Measurements from ENCODE around the gene ZNF91.
"Not testable (repeated sequence)": the region's sequence is repeated elsewhere in the genome, so short reads cannot be mapped to it uniquely, and the experiment has no call there.

Gene ZNF91

GRCh38 chr19:23403581-23404324 lies 8.5 kb upstream of the ZNF91 start:
- H3K27ac ChIP-seq: no peak overlapping the region
- no peak overlapping the region for H3K4me3 ChIP-seq

GRCh38 chr19:23403052-23403451 lies 7.8 kb upstream of the ZNF91 start:
- H3K4me2 ChIP-seq: no peak overlapping the region
- H3K4me1 ChIP-seq: no peaks in the 10 kb centered on the region
- peaks cover 0 to 46% (median 12%) of the 10 kb centered on the region in 11 experiments; a peak in 12 of 22 replicates for H3K36me3 ChIP-seq
- peaks cover 9 to 23% (median 16%) of the 10 kb centered on the region in 11 experiments; a peak in 19 of 22 replicates for H3K9me3 ChIP-seq (replicated peaks in 1 of 11)
- H3K9ac ChIP-seq: no peak overlapping the region
- H4K20me1 ChIP-seq: no peaks in the 10 kb centered on the region
- no peaks in the 10 kb centered on the region for H3K27me3 ChIP-seq
- TF ChIP-seq Cebpa-rat (IDR thresholded peaks at IDR 0.05): no peak
- H3K4me3 ChIP-seq: no peak overlapping the region
- no peak overlapping the region for H3K27ac ChIP-seq

More at GRCh38 chr19:23403581-23404324, 8.5 kb upstream of the ZNF91 start:
- H3K27me3 ChIP-seq: no peaks in the 10 kb centered on the region
- no peaks in the 10 kb centered on the region for H4K20me1 ChIP-seq
- no peak overlapping the region for H3K9ac ChIP-seq
- no peaks in the 10 kb centered on the region; a peak in 2 of 20 replicates for H3K4me1 ChIP-seq
- H3K9me3 ChIP-seq (replicated peaks in 1 of 11): peaks cover 13 to 30% (median 22%) of the 10 kb centered on the region in 11 experiments; a peak in 19 of 22 replicates
- no peak for TF ChIP-seq Cebpa-rat (IDR thresholded peaks at IDR 0.05)
- no peak overlapping the region for H3K4me2 ChIP-seq
- H3K36me3 ChIP-seq: peaks cover 0 to 46% (median 12%) of the 10 kb centered on the region in 11 experiments; a peak in 12 of 22 replicates

DNA sequence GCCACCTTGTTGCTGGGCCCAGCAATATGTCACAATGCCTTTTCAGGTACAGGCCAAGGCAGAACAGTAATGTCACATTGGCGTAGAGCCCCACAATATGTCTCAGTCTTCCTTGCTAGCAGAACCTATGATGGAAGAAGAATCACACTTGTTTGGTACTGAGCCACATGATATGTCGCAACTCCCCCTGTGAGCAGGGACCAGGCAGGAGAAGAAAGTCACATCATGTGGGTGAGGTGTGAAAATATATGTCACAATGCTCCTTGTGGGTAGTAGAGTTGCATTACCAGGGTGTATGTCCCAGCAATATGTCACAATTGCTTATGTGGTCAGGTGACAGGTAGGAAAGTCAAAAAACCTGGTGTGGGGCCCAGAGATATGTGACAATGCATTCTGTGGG lies 7.1 kb upstream of the ZNF91 start:
- Histone ChIP-seq H3K27me3 (no peaks in the 10 kb centered on the region), H3K9ac (no peak overlapping the region), H3K4me2 (no peak overlapping the region), H3K4me1 (no peaks in the 10 kb centered on the region), H4K20me1 (no peaks in the 10 kb centered on the region), H3K9me3 (replicated peaks in 1 of 11) (peaks cover 3 to 17% (median 9%) of the 10 kb centered on the region in 11 experiments; a peak in 13 of 22 replicates), H3K27ac (no peak overlapping the region), H3K36me3 (peaks cover 0 to 41% (median 12%) of the 10 kb centered on the region in 11 experiments; a peak in 9 of 22 replicates), H3K4me3 (no peak overlapping the region)
- peak in 4 of 11 experiments; percentile 36 to 70 (median 48); a peak in 5 of 22 replicates for TF ChIP-seq Cebpa-rat (IDR thresholded peaks at IDR 0.05)

DNA sequence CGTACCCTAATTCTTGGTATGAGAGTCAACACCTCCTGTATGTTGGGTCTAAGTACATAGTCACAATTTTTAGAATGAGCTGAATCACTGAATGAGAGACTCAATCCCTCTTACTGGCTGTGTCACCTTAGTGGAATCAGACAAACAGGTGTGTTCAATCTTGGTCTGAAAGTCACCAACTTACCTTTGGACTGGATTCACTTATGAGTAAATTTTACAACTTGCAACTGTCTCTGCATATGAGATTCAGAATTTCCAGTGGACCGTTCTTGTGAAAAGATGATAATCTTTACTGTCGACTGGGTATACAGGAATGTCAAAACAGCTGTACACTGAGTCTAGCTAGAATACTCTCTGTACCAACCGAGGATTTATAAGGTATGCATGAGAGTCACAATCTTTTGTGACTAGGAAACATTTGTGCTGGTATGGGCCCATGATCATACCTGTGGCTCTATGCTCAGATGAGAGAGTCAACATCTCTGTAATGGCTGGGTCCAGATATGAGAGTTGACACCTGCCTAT lies 5.9 kb upstream of the ZNF91 start:
- Histone ChIP-seq H4K20me1 (no peaks in the 10 kb centered on the region), H3K9ac (no peak overlapping the region), H3K27ac (no peak overlapping the region), H3K9me3 (replicated peaks in 1 of 11) (peaks cover 0 to 7% (median 0%) of the 10 kb centered on the region in 11 experiments; a peak in 2 of 22 replicates), H3K4me3 (no peak overlapping the region), H3K27me3 (no peaks in the 10 kb centered on the region), H3K4me1 (no peaks in the 10 kb centered on the region), H3K4me2 (no peak overlapping the region), H3K36me3 (peaks cover 0 to 40% (median 5%) of the 10 kb centered on the region in 11 experiments; a peak in 9 of 22 replicates)
- TF ChIP-seq Cebpa-rat (IDR thresholded peaks at IDR 0.05): no peak

DNA sequence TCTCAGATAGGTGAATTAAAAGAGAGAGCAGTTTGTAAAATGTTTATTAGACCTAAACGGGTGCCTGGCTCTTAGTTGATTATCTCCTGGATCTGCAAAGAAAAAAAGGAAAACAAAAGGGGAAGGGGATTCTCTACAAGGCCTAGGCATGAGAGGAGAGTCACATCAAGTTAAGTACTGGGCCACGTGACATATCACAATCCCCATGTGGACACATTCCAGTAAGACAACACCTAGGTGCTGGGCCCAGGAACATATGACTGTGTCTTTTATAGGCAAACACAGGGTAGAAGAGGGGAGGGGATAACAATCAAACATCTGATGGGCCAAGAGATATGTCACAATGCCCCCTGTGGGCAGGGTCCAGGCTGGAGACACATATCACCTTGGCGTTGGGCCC lies 4.2 kb upstream of the ZNF91 start:
- peaks cover 0 to 5% (median 4%) of the 10 kb centered on the region in 10 experiments; a peak in 9 of 20 replicates for H3K4me1 ChIP-seq
- H3K27ac ChIP-seq: no peak overlapping the region
- no peak overlapping the region for H3K4me2 ChIP-seq
- peaks cover 0 to 35% (median 5%) of the 10 kb centered on the region in 11 experiments; a peak in 9 of 22 replicates for H3K36me3 ChIP-seq
- H3K9me3 ChIP-seq (replicated peaks in 1 of 11): peaks cover 0 to 6% (median 0%) of the 10 kb centered on the region in 11 experiments; a peak in 3 of 22 replicates
- H3K4me3 ChIP-seq: no peak overlapping the region
- no peak overlapping the region for H3K9ac ChIP-seq
- no peak for TF ChIP-seq Cebpa-rat (IDR thresholded peaks at IDR 0.05)
- no peaks in the 10 kb centered on the region for H3K27me3 ChIP-seq
- no peaks in the 10 kb centered on the region for H4K20me1 ChIP-seq

DNA sequence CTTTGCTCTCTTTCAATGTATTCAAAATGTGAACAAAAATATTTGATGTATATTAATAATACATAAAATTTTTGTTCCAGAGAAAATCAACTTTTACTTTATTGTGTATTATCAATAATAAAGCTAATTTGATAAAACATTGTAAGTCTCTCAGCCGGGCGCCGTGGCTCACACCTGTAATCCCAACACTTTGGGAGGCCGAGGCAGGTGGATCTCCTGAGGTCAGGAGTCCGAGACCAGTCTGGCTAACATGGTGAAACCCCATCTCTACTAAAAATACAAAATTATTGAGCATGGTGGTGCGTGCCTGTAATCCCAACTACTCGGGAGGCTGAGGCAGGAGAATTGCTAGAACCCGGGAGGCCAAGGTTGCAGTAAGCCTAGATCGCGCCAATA lies 449 bp upstream of the ZNF91 start:
- H3K4me2 ChIP-seq: peak overlapping the region in 10 of 11 experiments; percentile 16 to 79 (median 40); a peak in 12 of 22 replicates
- not testable (repeated sequence) for H3K27me3 ChIP-seq, H4K20me1 ChIP-seq
- H3K36me3 ChIP-seq: peaks cover 30 to 53% (median 38%) of the 10 kb centered on the region in 11 experiments
- peak overlapping the region in 2 of 10 experiments; percentile 75 to 84; a peak in 2 of 20 replicates for H3K4me3 ChIP-seq
- H3K27ac ChIP-seq: peak overlapping the region in 8 of 11 experiments; percentile 38 to 100 (median 98); a peak in 11 of 22 replicates
- H3K9me3 ChIP-seq (replicated peaks in 1 of 11): peaks cover 31 to 42% (median 36%) of the 10 kb centered on the region in 11 experiments
- peaks cover 7 to 26% (median 14%) of the 10 kb centered on the region in 10 experiments; a peak in 15 of 20 replicates for H3K4me1 ChIP-seq
- peak overlapping the region in 10 of 11 experiments; percentile 97 to 100 (median 98); a peak in 16 of 22 replicates for H3K9ac ChIP-seq

- H3K9ac ChIP-seq: peak overlapping the region; percentile 97 to 100 (median 98)
- TF ChIP-seq Cebpa-rat (IDR thresholded peaks at IDR 0.05): no peak
- H3K36me3 ChIP-seq: peaks cover 42 to 54% (median 48%) of the 10 kb centered on the region in 11 experiments
- H3K4me1 ChIP-seq: peaks cover 7 to 26% (median 14%) of the 10 kb centered on the region in 10 experiments; a peak in 15 of 20 replicates
- H3K27me3 ChIP-seq: no peaks in the 10 kb centered on the region
- peak overlapping the region; percentile 75 to 96 (median 82) for H3K4me2 ChIP-seq
- H3K4me3 ChIP-seq: peak overlapping the region; percentile 70 to 96 (median 88)
- no peaks in the 10 kb centered on the region; a peak in 2 of 22 replicates for H4K20me1 ChIP-seq
- H3K9me3 ChIP-seq (replicated peaks in 1 of 11): peaks cover 43 to 51% (median 48%) of the 10 kb centered on the region in 11 experiments
- H3K27ac ChIP-seq: peak overlapping the region; percentile 96 to 100 (median 98)
Observed at GRCh38 chr19:23394511-23394910, 760 bp downstream of the ZNF91 start.

DNA sequence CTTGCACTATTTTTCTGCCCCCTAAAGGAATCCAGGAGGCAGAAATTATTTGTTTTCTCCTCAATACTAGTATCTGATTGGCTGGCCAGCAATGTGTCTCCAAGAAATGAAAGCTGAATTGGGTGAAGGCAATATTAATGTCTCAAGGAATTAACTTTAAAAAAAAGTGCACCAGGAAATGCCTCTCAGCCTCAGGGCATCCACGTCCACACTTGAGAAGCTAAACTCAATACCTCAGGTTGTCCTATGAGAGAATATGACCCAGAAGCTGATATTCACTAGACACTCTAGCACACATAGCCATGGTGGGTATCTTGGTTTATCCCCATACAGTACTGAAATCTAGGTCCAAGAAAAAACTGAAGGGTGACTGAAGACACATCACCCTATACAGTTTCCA lies 2.1 kb downstream of the ZNF91 start:
- H3K27me3 ChIP-seq: no peaks in the 10 kb centered on the region

DNA sequence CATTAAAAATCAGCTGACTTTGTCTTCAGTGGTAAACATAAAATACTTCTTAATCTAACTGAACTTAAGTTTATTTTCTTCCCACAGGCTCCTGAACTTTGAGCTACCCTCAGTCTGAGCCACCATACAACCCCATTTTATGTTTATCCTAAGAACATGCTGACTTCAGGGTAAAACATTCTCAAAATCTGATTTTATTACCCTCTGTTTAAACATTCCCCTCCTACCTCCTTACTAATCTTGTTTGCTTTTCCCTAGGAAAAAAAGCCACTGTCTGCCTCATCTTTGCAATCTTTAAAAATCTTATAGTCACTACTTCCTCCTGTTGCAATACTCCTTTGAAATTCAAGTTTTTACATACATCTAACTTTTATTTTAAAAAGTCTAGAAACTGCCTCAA lies 4.0 kb downstream of the ZNF91 start:
- Histone ChIP-seq H3K9ac (no peak overlapping the region), H3K4me3 (peak overlapping the region in 6 of 10 experiments; percentile 10 to 84 (median 39); a peak in 5 of 20 replicates), H3K9me3 (replicated peaks in 1 of 11) (peaks cover 76 to 82% (median 81%) of the 10 kb centered on the region in 11 experiments), H3K27me3 (no peaks in the 10 kb centered on the region), H3K4me1 (peaks cover 7 to 26% (median 14%) of the 10 kb centered on the region in 10 experiments; a peak in 15 of 20 replicates), H3K27ac (no peak overlapping the region), H4K20me1 (no peaks in the 10 kb centered on the region; a peak in 5 of 22 replicates), H3K4me2 (no peak overlapping the region), H3K36me3 (peaks cover 75 to 81% (median 79%) of the 10 kb centered on the region in 11 experiments)
- TF ChIP-seq Cebpa-rat (IDR thresholded peaks at IDR 0.05): no peak

More for the DNA sequence above, 2.1 kb downstream of the ZNF91 start:
- no peak for TF ChIP-seq Cebpa-rat (IDR thresholded peaks at IDR 0.05)
- peak overlapping the region in 6 of 11 experiments; percentile 77 to 96 (median 82); a peak in 9 of 22 replicates for H3K4me2 ChIP-seq
- no peak overlapping the region for H3K27ac ChIP-seq
- H3K4me1 ChIP-seq: peaks cover 7 to 26% (median 14%) of the 10 kb centered on the region in 10 experiments; a peak in 15 of 20 replicates
- no peaks in the 10 kb centered on the region; a peak in 4 of 22 replicates for H4K20me1 ChIP-seq
- peaks cover 56 to 62% (median 60%) of the 10 kb centered on the region in 11 experiments for H3K36me3 ChIP-seq
- no peak overlapping the region for H3K9ac ChIP-seq
- H3K9me3 ChIP-seq (replicated peaks in 1 of 11): peaks cover 57 to 63% (median 62%) of the 10 kb centered on the region in 11 experiments
- peak overlapping the region; percentile 12 to 96 (median 88); a peak in 16 of 20 replicates for H3K4me3 ChIP-seq

All from BLaER1 treated with 17β-estradiol and CSF1 and Interleukin-3, amounts not matched to agents 10 nM and 100 nM (cell line).